Fibroblast of the aortic adventitia (primary cell): ENCODE results near the gene SERPINE1. TPM values are rescaled to one million over a fixed set of nuclear protein-coding genes. Genes with fewer than 3 reads are reported as not detected.
"Not testable (repeated sequence)": the region's sequence is repeated elsewhere in the genome, so short reads cannot be mapped to it uniquely, and the experiment has no call there.

Source experiments
- DNase-seq: peaks from one replicate; pipeline ENCODE4 v3.0.0-alpha.2; 2010; ENCODE audit warnings: low read depth
- H3K4me3 ChIP-seq: 2 replicates; pipeline ENCODE4 v1.5.1; 2011; ENCODE audit warnings: low read depth, mild to moderate bottlenecking, control low read depth, low read length, moderate library complexity
- CTCF ChIP-seq: IDR thresholded peaks from 2 replicates; pipeline ENCODE4 v1.5.1; 2011; ENCODE audit warnings: mild to moderate bottlenecking, low read length, control low read depth, inconsistent platforms; ENCODE audit not compliant: insufficient read depth
- total RNA-seq: library from RNA; depleted of rRNA; stranded (reverse); fragments of >200 nt; gene quantifications from 2 replicates; pipeline ENCODE4 v1.2.3, GENCODE V29; 2012; ENCODE audit warnings: low replicate concordance

SERPINE1 gene
- total RNA-seq, 1 donor, result 341 TPM

GRCh38 chr7:101118856-101119255, 8.0 kb upstream of the SERPINE1 start:
- no peak for DNase-seq
- no peak for TF ChIP-seq CTCF
- no peak overlapping the region for H3K4me3 ChIP-seq

- H3K4me3 ChIP-seq, result no peak overlapping the region
- DNase-seq, result no peak
- no peak for TF ChIP-seq CTCF
These were observed 7.0 kb upstream of the SERPINE1 start for GRCh38 chr7:101119876-101120275.

- no peak for TF ChIP-seq CTCF
- no peak for DNase-seq
- H3K4me3 ChIP-seq, result no peak overlapping the region
These were observed 6.6 kb upstream of the SERPINE1 start for GRCh38 chr7:101120315-101120714.

GRCh38 chr7:101121631-101121990, 5.3 kb upstream of the SERPINE1 start:
- DNase-seq, H3K4me3 ChIP-seq: not testable (repeated sequence)

GRCh38 chr7:101121991-101122932, 4.6 kb upstream of the SERPINE1 start:
- no peak for TF ChIP-seq CTCF
- DNase-seq, result peak; percentile 99
- peak overlapping the region; percentile 61 for H3K4me3 ChIP-seq

GRCh38 chr7:101122933-101123702, 3.8 kb upstream of the SERPINE1 start:
- H3K4me3 ChIP-seq, result peak overlapping the region; percentile 61
- no peak for TF ChIP-seq CTCF
- DNase-seq, result no peak

- no peak overlapping the region for H3K4me3 ChIP-seq
- no peak for DNase-seq
- no peak for TF ChIP-seq CTCF
These were observed 3.2 kb upstream of the SERPINE1 start for GRCh38 chr7:101123703-101124068.
